H9 (cell line): ENCODE measurements around the gene ITGA4. TPM values are rescaled to one million over a fixed set of nuclear protein-coding genes. Genes with fewer than 3 reads are reported as not detected.

Experiments
- DNase-seq: peaks from one replicate; pipeline ENCODE4 v3.0.0-alpha.2; 2017
- H2AFZ ChIP-seq: one replicate; pipeline ENCODE4 v1.6.1; 2013; ENCODE audit warnings: mild to moderate bottlenecking, low read length, control low read depth, moderate library complexity
- H2AK5ac ChIP-seq: 2 replicates; pipeline ENCODE4 v1.6.1; 2013; ENCODE audit warnings: low read length, control low read depth, mixed read lengths; ENCODE audit not compliant: insufficient read length
- H2BK120ac ChIP-seq: one replicate; pipeline ENCODE4 v1.6.1; 2013; ENCODE audit warnings: low read depth, mild to moderate bottlenecking, low read length, control low read depth, inconsistent platforms; ENCODE audit not compliant: poor library complexity, severe bottlenecking
- H2BK12ac ChIP-seq: 2 replicates; pipeline ENCODE4 v1.6.1; 2013; ENCODE audit warnings: low read length, control low read depth, mixed read lengths, low read depth; ENCODE audit not compliant: insufficient read length
- H2BK15ac ChIP-seq: 2 replicates; pipeline ENCODE4 v1.6.1; 2013; ENCODE audit warnings: low read depth, low read length, control low read depth
- H2BK20ac ChIP-seq: one replicate; pipeline ENCODE4 v1.6.1; 2013; ENCODE audit warnings: low read depth, mild to moderate bottlenecking, low read length, control low read depth, inconsistent platforms; ENCODE audit not compliant: poor library complexity, severe bottlenecking
- H2BK5ac ChIP-seq: 2 replicates; pipeline ENCODE4 v1.6.1; 2013; ENCODE audit warnings: low read length, control low read depth, mixed read lengths; ENCODE audit not compliant: insufficient read length
- H3K14ac ChIP-seq: 2 replicates; pipeline ENCODE4 v1.6.1; 2013; ENCODE audit warnings: low read length, control low read depth; ENCODE audit not compliant: insufficient read depth
- H3K18ac ChIP-seq: 2 replicates; pipeline ENCODE4 v1.6.1; 2013; ENCODE audit warnings: low read depth, mild to moderate bottlenecking, mixed read lengths, low read length, control low read depth; ENCODE audit not compliant: insufficient read length
- H3K23ac ChIP-seq: 2 replicates; pipeline ENCODE4 v1.6.1; 2013; ENCODE audit warnings: low read length, control low read depth, mixed read lengths, low read depth; ENCODE audit not compliant: insufficient read length
- H3K23me2 ChIP-seq: 2 replicates; pipeline ENCODE4 v1.6.1; 2013; ENCODE audit warnings: low read depth, mild to moderate bottlenecking, mixed read lengths, low read length, control low read depth; ENCODE audit not compliant: insufficient read length, poor library complexity, severe bottlenecking
- H3K27ac ChIP-seq: 2 replicates; pipeline ENCODE4 v1.5.1; 2013; ENCODE audit warnings: low read length, control low read depth, mixed read lengths, low read depth; ENCODE audit not compliant: insufficient read length
- H3K27me3 ChIP-seq: 2 replicates; pipeline ENCODE4 v1.6.1; 2013; ENCODE audit warnings: low read length, control low read depth, inconsistent platforms; ENCODE audit not compliant: insufficient read depth
- H3K4ac ChIP-seq: 2 replicates; pipeline ENCODE4 v1.6.1; 2013; ENCODE audit warnings: low read depth, mild to moderate bottlenecking, control low read depth, inconsistent platforms, low read length, moderate library complexity
- H3K4me1 ChIP-seq: 2 replicates; pipeline ENCODE4 v1.6.1; 2013; ENCODE audit warnings: low read length, control low read depth, inconsistent platforms; ENCODE audit not compliant: insufficient read depth
- H3K4me2 ChIP-seq: 2 replicates; pipeline ENCODE4 v1.6.1; 2013; ENCODE audit warnings: low read length, control low read depth, mixed read lengths; ENCODE audit not compliant: insufficient read length, insufficient read depth
- H3K56ac ChIP-seq: 2 replicates; pipeline ENCODE4 v1.6.1; 2013; ENCODE audit warnings: low read depth, mild to moderate bottlenecking, mixed read lengths, low read length, control low read depth; ENCODE audit not compliant: insufficient read length
- H3K79me1 ChIP-seq: 2 replicates; pipeline ENCODE4 v1.6.1; 2013; ENCODE audit warnings: low read depth, mild to moderate bottlenecking, moderate library complexity, low read length, control low read depth, inconsistent platforms; ENCODE audit not compliant: insufficient read depth, poor library complexity, severe bottlenecking
- H3K79me2 ChIP-seq: 2 replicates; pipeline ENCODE4 v1.6.1; 2013; ENCODE audit warnings: low read length, control low read depth, inconsistent platforms; ENCODE audit not compliant: insufficient read depth
- H3K9ac ChIP-seq: 2 replicates; pipeline ENCODE4 v1.6.1; 2013; ENCODE audit warnings: low read length, control low read depth, mixed read lengths; ENCODE audit not compliant: insufficient read length; ENCODE audit errors: extremely low read depth
- H3K9me3 ChIP-seq: one replicate; pipeline ENCODE4 v1.6.1; 2013; ENCODE audit warnings: low read depth, low read length, inconsistent platforms; ENCODE audit not compliant: control insufficient read depth
- H3T11ph ChIP-seq: one replicate; pipeline ENCODE4 v1.6.1; 2013; ENCODE audit warnings: mild to moderate bottlenecking, low read length, control low read depth, inconsistent platforms
- H4K20me1 ChIP-seq: one replicate; pipeline ENCODE4 v1.6.1; 2013; ENCODE audit not compliant: control insufficient read depth, insufficient read length, insufficient read depth
- H4K5ac ChIP-seq: 2 replicates; pipeline ENCODE4 v1.6.1; 2013; ENCODE audit warnings: low read depth, mild to moderate bottlenecking, mixed read lengths, low read length, control low read depth; ENCODE audit not compliant: insufficient read length
- H4K8ac ChIP-seq: replicated peaks from 2 replicates; pipeline ENCODE4 v1.6.1; 2013; ENCODE audit warnings: low read length, control low read depth, mixed read lengths, low read depth; ENCODE audit not compliant: insufficient read length
- H4K91ac ChIP-seq: 2 replicates; pipeline ENCODE4 v1.6.1; 2013; ENCODE audit warnings: low read depth, mild to moderate bottlenecking, moderate library complexity, mixed read lengths, low read length, control low read depth; ENCODE audit not compliant: insufficient read length
- H3K27ac Mint-ChIP-seq, 3 experiments: 2 replicates in 2 of 3; 3 replicates in 1 of 3; pipeline ENCODE4 v1.8.0; 2020 to 2021; ENCODE audit warnings: mixed read lengths in 3 of 3, mild to moderate bottlenecking in 1 of 3, moderate library complexity in 1 of 3
- H3K27me3 Mint-ChIP-seq: 2 replicates; pipeline ENCODE4 v1.8.0; 2021; ENCODE audit warnings: low read depth, mild to moderate bottlenecking, moderate library complexity, mixed read lengths
- H3K36me3 Mint-ChIP-seq, 3 experiments: 2 replicates in 2 of 3; 3 replicates in 1 of 3; pipeline ENCODE4 v1.8.0; 2020 to 2021; ENCODE audit warnings: low read depth in 3 of 3, mixed read lengths in 3 of 3; ENCODE audit not compliant: insufficient read depth in 1 of 3
- H3K4me1 Mint-ChIP-seq, 2 experiments: 2 replicates each; pipeline ENCODE4 v1.8.0; 2020; ENCODE audit warnings: mixed read lengths in 2 of 2
- H3K4me3 Mint-ChIP-seq, 2 experiments: 2 replicates in 1 of 2; 3 replicates in 1 of 2; pipeline ENCODE4 v1.8.0; 2020 to 2021; ENCODE audit warnings: mild to moderate bottlenecking in 2 of 2, mixed read lengths in 2 of 2, moderate library complexity in 1 of 2
- H3K9me3 Mint-ChIP-seq, 2 experiments: 2 replicates in 1 of 2; 3 replicates in 1 of 2; pipeline ENCODE4 v1.8.0; 2020; ENCODE audit warnings: mild to moderate bottlenecking in 2 of 2, mixed read lengths in 2 of 2, moderate library complexity in 1 of 2
- WGBS: extraction: QIAGEN DNeasy Blood & Tissue Kit; methylation state at CpG from one replicate; pipeline ENCODE4 v1.1.7; 2013; ENCODE audit warnings: missing lambda C conversion rate, low lambda C conversion rate, mixed read lengths; ENCODE audit not compliant: insufficient read length; ENCODE audit errors: extremely low coverage; 5-methylcytosine and 5-hydroxymethylcytosine counted together
- total RNA-seq: library from RNA; stranded (reverse); gene quantifications from 2 replicates; pipeline ENCODE4 v1.2.1, GENCODE V29; 2021
- TF ChIP-seq, protein P1 (sequence below): fragments of 200-600 bp; sonication (generic); conservative IDR thresholded peaks from 3 replicates; pipeline ENCODE4 v1.8.0; 2021; ENCODE audit warnings: antibody characterized with exemption, mild to moderate bottlenecking

ITGA4 gene
- total RNA-seq, 1 experiment from 2014 or later: 1.3 TPM

- Histone ChIP-seq H3K4ac (no peak overlapping the region), H3K79me1 (no peaks in the 10 kb centered on the region), H2BK15ac (no peak overlapping the region), H2BK5ac (no peak overlapping the region), H2BK20ac (no peak overlapping the region), H4K5ac (no peak overlapping the region), H3K4me2 (no peak overlapping the region), H3K27me3 (no peaks in the 10 kb centered on the region), H3K56ac (no peak overlapping the region), H4K8ac (no peak overlapping the region), H4K20me1 (no peaks in the 10 kb centered on the region), H2BK120ac (no peak overlapping the region), H3K9me3 (no peaks in the 10 kb centered on the region), H2AK5ac (no peak overlapping the region), H3K27ac (no peak overlapping the region), H2AFZ (no peak overlapping the region), H3K14ac (no peak overlapping the region), H3K79me2 (no peaks in the 10 kb centered on the region), H3K9ac (no peak overlapping the region), H3K4me1 (no peaks in the 10 kb centered on the region), H3K23me2 (peaks cover 2% of the 10 kb centered on the region), H3K18ac (no peak overlapping the region), H4K91ac (no peak overlapping the region), H2BK12ac (no peak overlapping the region), H3K23ac (no peak overlapping the region), H3T11ph (no peak overlapping the region)
- H3K36me3 Mint-ChIP-seq: no peaks in the 10 kb centered on the region
- DNase-seq: no peak
- H3K27ac Mint-ChIP-seq: no peak overlapping the region
- TF ChIP-seq, protein P1, sequence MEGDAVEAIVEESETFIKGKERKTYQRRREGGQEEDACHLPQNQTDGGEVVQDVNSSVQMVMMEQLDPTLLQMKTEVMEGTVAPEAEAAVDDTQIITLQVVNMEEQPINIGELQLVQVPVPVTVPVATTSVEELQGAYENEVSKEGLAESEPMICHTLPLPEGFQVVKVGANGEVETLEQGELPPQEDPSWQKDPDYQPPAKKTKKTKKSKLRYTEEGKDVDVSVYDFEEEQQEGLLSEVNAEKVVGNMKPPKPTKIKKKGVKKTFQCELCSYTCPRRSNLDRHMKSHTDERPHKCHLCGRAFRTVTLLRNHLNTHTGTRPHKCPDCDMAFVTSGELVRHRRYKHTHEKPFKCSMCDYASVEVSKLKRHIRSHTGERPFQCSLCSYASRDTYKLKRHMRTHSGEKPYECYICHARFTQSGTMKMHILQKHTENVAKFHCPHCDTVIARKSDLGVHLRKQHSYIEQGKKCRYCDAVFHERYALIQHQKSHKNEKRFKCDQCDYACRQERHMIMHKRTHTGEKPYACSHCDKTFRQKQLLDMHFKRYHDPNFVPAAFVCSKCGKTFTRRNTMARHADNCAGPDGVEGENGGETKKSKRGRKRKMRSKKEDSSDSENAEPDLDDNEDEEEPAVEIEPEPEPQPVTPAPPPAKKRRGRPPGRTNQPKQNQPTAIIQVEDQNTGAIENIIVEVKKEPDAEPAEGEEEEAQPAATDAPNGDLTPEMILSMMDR: no peak
- no peaks in the 10 kb centered on the region for H3K9me3 Mint-ChIP-seq
- H3K4me3 Mint-ChIP-seq: no peak overlapping the region
- peaks cover 4% of the 10 kb centered on the region in 2 experiments; a peak in 3 of 4 replicates for H3K4me1 Mint-ChIP-seq
- WGBS: no CpG with 5 or more reads among the region's 7 CpGs
- H3K27me3 Mint-ChIP-seq: peaks cover 9% of the 10 kb centered on the region
Observed at GRCh38 chr2:181575024-181575649, 118.0 kb downstream of the ITGA4 start.
